DND-41 (cell line): ENCODE measurements around the gene GUF1.
A peak's percentile ranks its signal among the peaks of the same experiment; 100 is the strongest.

Experiments
- ATAC-seq: fragments of 200-7000 bp; cut with Tn5 transposase; 3 replicates; pipeline ENCODE4 v1.9.1; 2021; ENCODE audit warnings: low read depth; ENCODE audit not compliant: insufficient read depth
- DNase-seq: peaks from one replicate; pipeline ENCODE4 v3.0.0-alpha.2; 2020
- H2AFZ ChIP-seq: 2 replicates; pipeline ENCODE4 v1.6.0; 2012; ENCODE audit warnings: low read depth, low read length
- H3K27ac ChIP-seq: 2 replicates; pipeline ENCODE4 v1.5.1; 2012; ENCODE audit warnings: low read length, inconsistent platforms
- H3K27me3 ChIP-seq: fragments of 200-600 bp; sonication (generic); 2 replicates; pipeline ENCODE4 v1.6.0; 2012; ENCODE audit warnings: low read length, mild to moderate bottlenecking, inconsistent platforms; ENCODE audit not compliant: insufficient read depth, poor library complexity
- H3K36me3 ChIP-seq: 2 replicates; pipeline ENCODE4 v1.5.1; 2012; ENCODE audit warnings: low read length, inconsistent platforms; ENCODE audit not compliant: insufficient read depth
- H3K4me1 ChIP-seq: 2 replicates; pipeline ENCODE4 v1.5.1; 2012; ENCODE audit warnings: mild to moderate bottlenecking, low read length; ENCODE audit not compliant: insufficient read depth
- H3K4me2 ChIP-seq: 2 replicates; pipeline ENCODE4 v1.6.0; 2012; ENCODE audit warnings: mild to moderate bottlenecking, moderate library complexity, low read length, inconsistent platforms; ENCODE audit not compliant: insufficient read depth
- H3K4me3 ChIP-seq, 2 experiments: fragments of 200-600 bp in 1 of 2; shearing (Covaris generic) in 1 of 2; 2 replicates each; pipeline ENCODE4 v1.5.1; 2012 to 2016; ENCODE audit warnings: inconsistent platforms in 2 of 2, low read length in 2 of 2, mild to moderate bottlenecking in 2 of 2, low read depth in 1 of 2, moderate library complexity in 1 of 2
- H3K79me2 ChIP-seq: 2 replicates; pipeline ENCODE4 v1.6.0; 2012; ENCODE audit warnings: low read length, inconsistent platforms; ENCODE audit not compliant: insufficient read depth
- H3K9ac ChIP-seq: 2 replicates; pipeline ENCODE4 v1.6.0; 2012; ENCODE audit warnings: low read depth, mild to moderate bottlenecking, inconsistent platforms, low read length, moderate library complexity
- H3K9me3 ChIP-seq: 2 replicates; pipeline ENCODE4 v1.5.1; 2012; ENCODE audit warnings: low read length, moderate library complexity, mild to moderate bottlenecking, inconsistent platforms; ENCODE audit not compliant: insufficient read depth, severe bottlenecking
- H4K20me1 ChIP-seq: 2 replicates; pipeline ENCODE4 v1.6.0; 2012; ENCODE audit warnings: low read length; ENCODE audit not compliant: insufficient read depth
- CTCF ChIP-seq: IDR thresholded peaks from 2 replicates; pipeline ENCODE4 v1.5.1; 2012; ENCODE audit warnings: borderline replicate concordance, low read length, moderate library complexity, mild to moderate bottlenecking; ENCODE audit not compliant: poor library complexity, severe bottlenecking; ENCODE audit errors: extremely low read depth
- EZH2 ChIP-seq: IDR thresholded peaks from 3 replicates; pipeline ENCODE4 v1.6.1; 2012; ENCODE audit warnings: borderline replicate concordance, low read depth, mild to moderate bottlenecking, moderate library complexity, low read length, inconsistent platforms; ENCODE audit not compliant: severe bottlenecking

The GUF1 gene

DNA sequence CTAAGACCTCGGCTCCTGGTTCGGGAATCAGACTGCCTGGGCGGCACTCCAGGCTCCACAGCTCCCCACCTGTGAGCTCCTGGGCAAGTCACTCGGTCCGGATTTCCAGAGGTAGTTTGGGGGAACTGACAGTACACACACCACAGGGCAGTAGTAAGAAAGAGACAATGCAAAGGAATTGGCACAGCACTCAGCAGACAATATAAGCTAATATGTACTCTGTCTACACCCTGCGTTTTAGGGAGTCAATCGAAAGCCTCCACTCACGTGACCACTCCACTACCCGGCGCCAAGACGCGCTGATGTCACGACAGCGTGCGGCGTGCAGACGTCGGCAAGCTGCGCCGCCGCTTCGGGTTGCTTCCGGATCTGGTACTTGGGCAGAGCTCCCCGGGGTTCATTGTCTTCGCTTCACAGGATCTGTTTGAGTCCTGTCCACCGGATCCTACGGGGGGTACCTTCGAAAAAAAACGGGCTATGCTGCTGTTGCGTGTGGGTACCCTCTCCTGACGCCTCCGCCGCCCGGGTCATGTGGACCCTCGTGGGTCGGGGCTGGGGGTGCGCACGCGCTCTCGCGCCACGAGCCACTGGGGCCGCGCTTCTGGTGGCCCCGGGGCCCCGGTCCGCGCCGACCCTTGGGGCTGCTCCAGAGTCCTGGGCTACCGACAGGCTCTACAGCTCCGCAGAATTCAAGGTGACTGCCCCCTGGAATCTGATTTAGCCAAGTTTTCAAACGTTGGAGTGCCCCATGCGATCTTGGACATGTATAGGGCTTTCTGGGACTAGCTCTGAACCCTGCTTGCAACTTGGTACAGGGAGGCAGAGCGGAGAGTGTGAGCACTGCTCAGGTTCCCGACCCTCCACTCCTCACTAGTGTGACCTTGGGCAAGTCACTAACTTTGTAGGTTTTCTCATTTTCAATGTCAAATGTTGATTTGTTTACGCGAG is at the start of gene GUF1:
GUF1 (plus strand) TSS at position 327 of the 948 bp plus-strand sequence; CDS start at position 530, 203 bp downstream.
- peak; percentile 90 for ATAC-seq
- peak; percentile 88 for DNase-seq
- H2AFZ ChIP-seq: peak within 1 kb of the TSS; percentile 97
- peaks cover 34% of the 10 kb centered on the region for H3K4me1 ChIP-seq
- peaks cover 52% of the 10 kb centered on the region for H3K79me2 ChIP-seq
- peak within 1 kb of the TSS; percentile 86 for H3K27ac ChIP-seq
- H3K36me3 ChIP-seq: peaks cover 25% of the 10 kb centered on the region; the same call in 1 of the 2 replicates
- H3K4me2 ChIP-seq: peak within 1 kb of the TSS; percentile 96
- no peaks in the 10 kb centered on the region for H3K9me3 ChIP-seq
- peak within 1 kb of the TSS; percentile 88 to 91 for H3K4me3 ChIP-seq
- peak within 1 kb of the TSS; percentile 82 for H3K9ac ChIP-seq
- TF ChIP-seq CTCF: no peak
- peaks cover 4% of the 10 kb centered on the region; the same call in 1 of the 2 replicates for H4K20me1 ChIP-seq
- no peaks in the 10 kb centered on the region for H3K27me3 ChIP-seq

DNA sequence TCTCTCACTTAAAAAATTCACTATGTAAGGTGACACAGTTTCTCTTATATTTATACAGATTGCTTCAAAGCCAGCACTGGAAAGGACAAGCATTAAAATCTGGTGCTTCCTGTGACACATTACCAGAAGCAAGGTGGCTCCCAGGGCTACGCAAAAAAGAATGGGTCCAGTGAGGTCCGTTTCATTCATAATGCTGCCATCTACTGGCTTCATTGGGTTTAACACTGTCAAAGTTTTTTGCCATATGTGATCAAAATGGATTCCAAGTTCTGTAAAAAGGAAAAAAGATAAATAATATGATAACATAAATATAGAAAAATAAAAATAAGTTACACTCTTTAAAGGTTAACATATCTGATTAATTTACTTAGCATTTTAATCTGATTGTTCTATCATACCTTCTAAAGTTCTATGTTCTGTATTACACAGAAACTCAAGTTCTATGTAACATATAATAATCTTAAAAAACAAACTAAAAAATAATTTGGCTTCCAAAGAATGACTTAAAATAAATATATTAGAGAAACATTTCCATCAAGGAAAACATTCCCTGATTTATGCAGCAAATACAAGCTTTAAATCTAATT is 48.8 kb upstream of the GUF1 start:
- Histone ChIP-seq H3K4me3 (no peak overlapping the region), H3K9me3 (no peaks in the 10 kb centered on the region), H4K20me1 (no peaks in the 10 kb centered on the region), H3K4me1 (no peaks in the 10 kb centered on the region), H3K36me3 (no peaks in the 10 kb centered on the region), H2AFZ (no peak overlapping the region), H3K79me2 (no peaks in the 10 kb centered on the region), H3K4me2 (no peak overlapping the region), H3K27ac (no peak overlapping the region), H3K27me3 (no peaks in the 10 kb centered on the region), H3K9ac (no peak overlapping the region)
- TF ChIP-seq CTCF (peak; percentile 74), EZH2 (no peak)
- ATAC-seq: peak; percentile 88
- DNase-seq: peak; percentile 35

- no peaks in the 10 kb centered on the region for H3K27me3 ChIP-seq
- ATAC-seq (no peak), DNase-seq (no peak)
Observed at GRCh38 chr4:44632089-44632488, 46.1 kb upstream of the GUF1 start.

More at GRCh38 chr4:44632089-44632488, 46.1 kb upstream of the GUF1 start:
- Histone ChIP-seq H3K4me1 (no peaks in the 10 kb centered on the region), H3K27ac (no peak overlapping the region), H3K36me3 (no peaks in the 10 kb centered on the region), H4K20me1 (no peaks in the 10 kb centered on the region), H3K9me3 (no peaks in the 10 kb centered on the region), H3K4me3 (no peak overlapping the region), H3K9ac (no peak overlapping the region), H2AFZ (no peak overlapping the region), H3K79me2 (no peaks in the 10 kb centered on the region), H3K4me2 (no peak overlapping the region)
- TF ChIP-seq CTCF: peak; percentile 27
- TF ChIP-seq EZH2: no peak
